ENCODE measurements around the gene ZNF566. TPM values are rescaled to one million over a fixed set of nuclear protein-coding genes. Genes with fewer than 3 reads are reported as not detected.

The ZNF566 gene
- total RNA-seq, 2 experiments from 2014 or later: 6.3 to 6.8 TPM

DNA sequence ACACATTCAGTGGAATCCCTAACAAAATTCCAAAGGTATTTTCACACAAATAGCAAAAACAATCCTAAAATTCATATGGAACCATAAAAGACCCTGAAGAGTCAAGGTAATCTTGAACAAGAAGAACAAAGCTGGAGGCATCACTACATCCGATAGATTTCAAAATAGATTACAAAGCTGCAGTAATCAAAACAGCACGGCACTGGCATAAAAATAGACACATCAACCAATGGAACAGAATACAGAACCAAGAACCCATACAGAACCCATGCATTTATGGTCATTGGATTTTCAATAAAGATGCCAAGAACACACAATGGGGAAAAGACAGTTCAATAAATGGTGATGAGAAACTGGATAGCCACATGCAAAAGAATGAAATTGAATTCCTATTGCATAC is 32.5 kb downstream of the ZNF566 start:
- ATAC-seq (ENCODE audit: poor library complexity): no peak
- ChIA-PET POLR2A (no interaction called here), CTCF (no interaction called here)
- H3K27ac Mint-ChIP-seq: no peak overlapping the region
- TF ChIP-seq, protein P1, sequence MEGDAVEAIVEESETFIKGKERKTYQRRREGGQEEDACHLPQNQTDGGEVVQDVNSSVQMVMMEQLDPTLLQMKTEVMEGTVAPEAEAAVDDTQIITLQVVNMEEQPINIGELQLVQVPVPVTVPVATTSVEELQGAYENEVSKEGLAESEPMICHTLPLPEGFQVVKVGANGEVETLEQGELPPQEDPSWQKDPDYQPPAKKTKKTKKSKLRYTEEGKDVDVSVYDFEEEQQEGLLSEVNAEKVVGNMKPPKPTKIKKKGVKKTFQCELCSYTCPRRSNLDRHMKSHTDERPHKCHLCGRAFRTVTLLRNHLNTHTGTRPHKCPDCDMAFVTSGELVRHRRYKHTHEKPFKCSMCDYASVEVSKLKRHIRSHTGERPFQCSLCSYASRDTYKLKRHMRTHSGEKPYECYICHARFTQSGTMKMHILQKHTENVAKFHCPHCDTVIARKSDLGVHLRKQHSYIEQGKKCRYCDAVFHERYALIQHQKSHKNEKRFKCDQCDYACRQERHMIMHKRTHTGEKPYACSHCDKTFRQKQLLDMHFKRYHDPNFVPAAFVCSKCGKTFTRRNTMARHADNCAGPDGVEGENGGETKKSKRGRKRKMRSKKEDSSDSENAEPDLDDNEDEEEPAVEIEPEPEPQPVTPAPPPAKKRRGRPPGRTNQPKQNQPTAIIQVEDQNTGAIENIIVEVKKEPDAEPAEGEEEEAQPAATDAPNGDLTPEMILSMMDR (IDR thresholded peaks at IDR 0.05): no peak
- Histone ChIP-seq H3K4me3 (ENCODE audit: low read length) (no peak overlapping the region), H3K36me3 (ENCODE audit: insufficient read depth, low read length) (peaks cover 5% of the 10 kb centered on the region), H3K27me3 (ENCODE audit: control insufficient read depth in 1 of 2, insufficient read depth in 2 of 2, low read length in 2 of 2) (no peaks in the 10 kb centered on the region), H3K9me3 (ENCODE audit: control insufficient read depth in 1 of 2, insufficient read depth in 1 of 2, low read length in 2 of 2) (peaks cover 58 to 76% of the 10 kb centered on the region in 2 experiments), H3K27ac (ENCODE audit: low read depth in 1 of 2, low read length in 2 of 2) (no peak overlapping the region), H3K4me1 (ENCODE audit: insufficient read depth, low read length) (no peaks in the 10 kb centered on the region)
- H3K36me3 Mint-ChIP-seq (ENCODE audit: low read depth): peaks cover 91% of the 10 kb centered on the region
- H3K9me3 Mint-ChIP-seq: peaks cover 31% of the 10 kb centered on the region
- no peak overlapping the region for H3K4me3 Mint-ChIP-seq
- intact Hi-C loops (cut with DNase I, micrococcal nuclease): no loop called here
- H3K27me3 Mint-ChIP-seq: no peaks in the 10 kb centered on the region
- no peak for DNase-seq
- no peaks in the 10 kb centered on the region for H3K4me1 Mint-ChIP-seq (ENCODE audit: low read depth)

DNA sequence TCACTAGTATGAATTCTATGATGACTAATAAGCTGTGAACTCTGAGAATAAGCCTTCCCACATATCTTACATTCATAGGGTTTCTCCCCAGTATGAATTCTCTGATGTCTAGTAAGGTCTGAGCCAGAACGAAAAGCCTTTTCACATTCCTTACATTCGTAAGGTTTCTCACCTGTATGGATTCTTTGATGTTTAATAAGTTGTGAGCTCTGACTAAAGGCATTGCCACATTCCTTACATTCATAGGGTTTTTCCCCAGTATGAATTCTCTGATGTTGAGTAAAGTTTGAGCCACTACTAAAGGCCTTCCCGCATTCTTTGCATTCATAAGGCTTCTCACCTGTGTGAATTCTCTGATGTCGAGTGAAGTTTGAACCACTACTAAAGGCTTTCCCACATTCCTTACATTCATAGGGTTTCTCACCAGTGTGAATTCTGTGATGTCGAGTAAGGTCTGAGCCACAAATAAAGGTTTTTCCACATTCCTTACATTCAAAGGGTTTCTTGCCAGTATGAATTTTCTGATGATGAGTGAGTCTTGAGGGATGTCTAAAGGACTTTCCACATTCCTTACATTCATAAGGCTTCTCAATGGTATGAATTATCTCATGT is 40.2 kb downstream of the ZNF566 start:
- H3K4me3 ChIP-seq (ENCODE audit: low read length): no peak overlapping the region
- CTCF ChIA-PET: no interaction called here
- no peaks in the 10 kb centered on the region for H3K27me3 Mint-ChIP-seq

DNA sequence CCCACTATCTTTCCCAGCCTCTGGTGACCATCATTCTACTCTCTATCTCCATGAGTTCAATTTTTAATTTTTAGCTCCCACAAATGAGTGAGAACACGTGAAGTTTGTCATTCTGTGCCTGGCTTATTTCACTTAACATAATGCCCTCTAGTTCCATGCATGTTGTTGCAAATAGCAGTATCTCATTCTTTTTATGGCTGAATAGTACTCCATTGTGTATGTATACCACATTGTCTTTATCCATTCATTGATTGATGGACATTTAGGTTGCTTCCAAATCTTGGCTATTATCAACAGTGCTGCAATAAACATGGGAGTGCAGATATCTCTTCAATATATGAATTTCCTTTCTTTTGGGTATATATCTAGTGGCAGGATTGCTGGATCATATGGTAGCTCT is 48.0 kb downstream of the ZNF566 start:
- H3K9me3 Mint-ChIP-seq: peaks cover 14% of the 10 kb centered on the region
- TF ChIP-seq, protein P1 (IDR thresholded peaks at IDR 0.05): no peak
- DNase-seq: no peak
- no peaks in the 10 kb centered on the region for H3K27me3 Mint-ChIP-seq
- no peak overlapping the region for H3K4me3 Mint-ChIP-seq
- CTCF ChIA-PET: no interaction called here
- intact Hi-C loops (cut with DNase I, micrococcal nuclease): no loop called here
- no peak overlapping the region for H3K27ac Mint-ChIP-seq
- no peaks in the 10 kb centered on the region for H3K4me1 ChIP-seq (ENCODE audit: insufficient read depth, low read length)
- ATAC-seq (ENCODE audit: poor library complexity): no peak
- H3K36me3 ChIP-seq (ENCODE audit: insufficient read depth, low read length): no peaks in the 10 kb centered on the region
- H3K4me3 ChIP-seq (ENCODE audit: low read length): no peak overlapping the region
- H3K27me3 ChIP-seq (ENCODE audit: control insufficient read depth in 1 of 2, insufficient read depth in 2 of 2, low read length in 2 of 2): no peaks in the 10 kb centered on the region
- peaks cover 47 to 84% of the 10 kb centered on the region in 2 experiments for H3K9me3 ChIP-seq (ENCODE audit: control insufficient read depth in 1 of 2, insufficient read depth in 1 of 2, low read length in 2 of 2)
- peaks cover 54% of the 10 kb centered on the region for H3K36me3 Mint-ChIP-seq (ENCODE audit: low read depth)
- H3K4me1 Mint-ChIP-seq (ENCODE audit: low read depth): no peaks in the 10 kb centered on the region
- H3K27ac ChIP-seq (ENCODE audit: low read depth in 1 of 2, low read length in 2 of 2): no peak overlapping the region
- POLR2A ChIA-PET: no interaction called here

More for the DNA sequence above, 40.2 kb downstream of the ZNF566 start:
- H3K27ac Mint-ChIP-seq: no peak overlapping the region
- DNase-seq (no peak), ATAC-seq (ENCODE audit: poor library complexity) (no peak)
- H3K4me1 Mint-ChIP-seq (ENCODE audit: low read depth): no peaks in the 10 kb centered on the region
- H3K4me3 Mint-ChIP-seq: no peak overlapping the region
- H3K9me3 Mint-ChIP-seq: peaks cover 24% of the 10 kb centered on the region
- Histone ChIP-seq H3K4me1 (ENCODE audit: insufficient read depth, low read length) (no peaks in the 10 kb centered on the region), H3K9me3 (ENCODE audit: control insufficient read depth in 1 of 2, insufficient read depth in 1 of 2, low read length in 2 of 2) (peaks cover 52 to 85% of the 10 kb centered on the region in 2 experiments), H3K36me3 (ENCODE audit: insufficient read depth, low read length) (peaks cover 30% of the 10 kb centered on the region), H3K27ac (ENCODE audit: low read depth in 1 of 2, low read length in 2 of 2) (no peak overlapping the region), H3K27me3 (ENCODE audit: control insufficient read depth in 1 of 2, insufficient read depth in 2 of 2, low read length in 2 of 2) (no peaks in the 10 kb centered on the region)
- TF ChIP-seq, protein P1 (IDR thresholded peaks at IDR 0.05): no peak
- H3K36me3 Mint-ChIP-seq (ENCODE audit: low read depth): peaks cover 94% of the 10 kb centered on the region
- POLR2A ChIA-PET: interaction anchor here (0.8 kb wide), 1 partner anchor 40 kb away, joined by 4 read pairs; the partner anchor contains the start of gene ZNF566
- intact Hi-C loops (cut with DNase I, micrococcal nuclease): no loop called here
